Measurements from ENCODE around the gene A1CF.
A peak's percentile ranks its signal among the peaks of the same experiment; 100 is the strongest.
"Not testable (repeated sequence)": the region's sequence is repeated elsewhere in the genome, so short reads cannot be mapped to it uniquely, and the experiment has no call there.

Gene A1CF

GRCh38 chr10:50788951-50789945 is 96.2 kb downstream of the A1CF start:
- DNase-seq (ENCODE audit: low read depth in 2 of 2): peak in 1 of 2 experiments; percentile 21

- not testable (repeated sequence) for DNase-seq (ENCODE audit: low read depth in 2 of 2)
Observed at GRCh38 chr10:50787962-50788361, 97.5 kb downstream of the A1CF start.

GRCh38 chr10:50782017-50782416 is 103.4 kb downstream of the A1CF start:
- DNase-seq (ENCODE audit: low read depth in 2 of 2): not testable (repeated sequence)

GRCh38 chr10:50780036-50780435 is 105.4 kb downstream of the A1CF start:
- DNase-seq (ENCODE audit: low read depth in 2 of 2): not testable (repeated sequence)

- DNase-seq (ENCODE audit: low read depth in 2 of 2): not testable (repeated sequence)
Observed at GRCh38 chr10:50774868-50775267, 110.6 kb downstream of the A1CF start.

GRCh38 chr10:50772042-50772441 is 113.4 kb downstream of the A1CF start:
- not testable (repeated sequence) for DNase-seq (ENCODE audit: low read depth in 2 of 2)

- peak; percentile 63 to 66 for DNase-seq (ENCODE audit: low read depth in 2 of 2)
Observed at GRCh38 chr10:50766774-50767513, 118.5 kb downstream of the A1CF start.

All from fibroblast of skin of left quadriceps (primary cell).